ENCODE measurements around the gene CADPS. TPM values are rescaled to one million over a fixed set of nuclear protein-coding genes. Genes with fewer than 3 reads are reported as not detected.

CADPS gene
- total RNA-seq, 2 experiments from 2014 or later: 61.3 to 68.6 TPM

GRCh38 chr3:62500556-62501288, 374.5 kb downstream of the CADPS start:
- DNase-seq (ENCODE audit: low spot score): peak; percentile 10
- Histone ChIP-seq H3K9me3 (ENCODE audit: low read length) (no peaks in the 10 kb centered on the region), H3K9me2 (ENCODE audit: insufficient read depth, low read length) (no peaks in the 10 kb centered on the region), H4K20me1 (ENCODE audit: insufficient read depth, low read length) (no peaks in the 10 kb centered on the region), H3K36me3 (ENCODE audit: insufficient read depth, low read length) (no peaks in the 10 kb centered on the region), H3K27ac (ENCODE audit: low read depth, low read length, poor library complexity, severe bottlenecking) (no peak overlapping the region), H3K4me1 (ENCODE audit: insufficient read depth, low read length, poor library complexity, severe bottlenecking) (peaks cover 50% of the 10 kb centered on the region), H3K79me2 (ENCODE audit: insufficient read depth, low read depth, low read length) (no peaks in the 10 kb centered on the region), H3K4me2 (ENCODE audit: low read length) (no peak overlapping the region), H2AFZ (ENCODE audit: low read length) (no peak overlapping the region; the same call in 1 of the 2 replicates), H3K4me3 (ENCODE audit: low read depth, low read length, poor library complexity, severe bottlenecking) (no peak overlapping the region)
- ChIA-PET POLR2A (interaction anchor here (1.6 kb wide), 1 partner anchor 17 kb away, joined by 5 read pairs; no protein-coding TSS in a partner anchor), CTCF (ENCODE audit: unreplicated experiment) (no interaction called here)
- intact Hi-C loops (cut with micrococcal nuclease; ENCODE audit: unreplicated experiment): loop anchor here (10.0 kb wide), 1 partner anchor 324 kb away; no protein-coding TSS in a partner anchor
- BruUV-seq (replicated peaks): no TSS peak
- TF ChIP-seq EZH2phosphoT487 (IDR thresholded peaks at IDR 0.05; ENCODE audit: borderline replicate concordance, low read depth, low read length) (no peak), CTCF (conservative IDR thresholded peaks at IDR 0.05; ENCODE audit: low read length) (no peak)

GRCh38 chr3:62497156-62497555, 378.1 kb downstream of the CADPS start:
- Histone ChIP-seq H3K27ac (ENCODE audit: low read depth, low read length, poor library complexity, severe bottlenecking) (no peak overlapping the region), H4K20me1 (ENCODE audit: insufficient read depth, low read length) (no peaks in the 10 kb centered on the region), H3K4me3 (ENCODE audit: low read depth, low read length, poor library complexity, severe bottlenecking) (no peak overlapping the region), H3K4me2 (ENCODE audit: low read length) (no peak overlapping the region), H3K36me3 (ENCODE audit: insufficient read depth, low read length) (no peaks in the 10 kb centered on the region), H3K9me2 (ENCODE audit: insufficient read depth, low read length) (no peaks in the 10 kb centered on the region), H3K9me3 (ENCODE audit: low read length) (no peaks in the 10 kb centered on the region), H2AFZ (ENCODE audit: low read length) (no peak overlapping the region), H3K4me1 (ENCODE audit: insufficient read depth, low read length, poor library complexity, severe bottlenecking) (peaks cover 33% of the 10 kb centered on the region), H3K79me2 (ENCODE audit: insufficient read depth, low read depth, low read length) (no peaks in the 10 kb centered on the region)
- TF ChIP-seq CTCF (conservative IDR thresholded peaks at IDR 0.05; ENCODE audit: low read length) (no peak), EZH2phosphoT487 (IDR thresholded peaks at IDR 0.05; ENCODE audit: borderline replicate concordance, low read depth, low read length) (no peak)
- CTCF ChIA-PET (ENCODE audit: unreplicated experiment): no interaction called here
- DNase-seq (ENCODE audit: low spot score): no peak
- POLR2A ChIA-PET: interaction anchor here (0.8 to 1.7 kb wide), 2 partner anchors 17 to 38 kb away, joined by 3 to 5 read pairs; no protein-coding TSS in a partner anchor
- intact Hi-C loops (cut with micrococcal nuclease; ENCODE audit: unreplicated experiment): no loop called here
- no TSS peak for BruUV-seq (replicated peaks)

- no peak for TF ChIP-seq CTCF (conservative IDR thresholded peaks at IDR 0.05; ENCODE audit: low read length)
- no peak for TF ChIP-seq EZH2phosphoT487 (IDR thresholded peaks at IDR 0.05; ENCODE audit: borderline replicate concordance, low read depth, low read length)
- no peak for DNase-seq (ENCODE audit: low spot score)
- no TSS peak for BruUV-seq (replicated peaks)
- intact Hi-C loops (cut with micrococcal nuclease; ENCODE audit: unreplicated experiment): no loop called here
- H3K9me3 ChIP-seq (ENCODE audit: low read length): no peaks in the 10 kb centered on the region
- H3K4me2 ChIP-seq (ENCODE audit: low read length): no peak overlapping the region
- no peaks in the 10 kb centered on the region for H3K79me2 ChIP-seq (ENCODE audit: insufficient read depth, low read depth, low read length)
- H3K36me3 ChIP-seq (ENCODE audit: insufficient read depth, low read length): no peaks in the 10 kb centered on the region
- ChIA-PET POLR2A (interaction anchor here (0.8 to 1.8 kb wide), 5 partner anchors 8 to 38 kb away, joined by 3 to 5 read pairs (median 3); no protein-coding TSS in a partner anchor), CTCF (ENCODE audit: unreplicated experiment) (no interaction called here)
- H4K20me1 ChIP-seq (ENCODE audit: insufficient read depth, low read length): no peaks in the 10 kb centered on the region
- no peak overlapping the region for H3K27ac ChIP-seq (ENCODE audit: low read depth, low read length, poor library complexity, severe bottlenecking)
- H3K4me1 ChIP-seq (ENCODE audit: insufficient read depth, low read length, poor library complexity, severe bottlenecking): peaks cover 26% of the 10 kb centered on the region
- no peaks in the 10 kb centered on the region for H3K9me2 ChIP-seq (ENCODE audit: insufficient read depth, low read length)
- no peak overlapping the region for H3K4me3 ChIP-seq (ENCODE audit: low read depth, low read length, poor library complexity, severe bottlenecking)
- H2AFZ ChIP-seq (ENCODE audit: low read length): no peak overlapping the region
Measured at GRCh38 chr3:62496503-62496902, 378.7 kb downstream of the CADPS start.

Data from OCI-LY7 (cell line).